GM12878 (cell line): Measurements from ENCODE around the gene NSUN2. TPM values are rescaled to one million over a fixed set of nuclear protein-coding genes. Genes with fewer than 3 reads are reported as not detected.

Experiments
- ATAC-seq: fragments of 200-7000 bp; cut with Tn5 transposase; 3 replicates; pipeline ENCODE4 v1.9.1; 2020; ENCODE audit warnings: mild to moderate bottlenecking, moderate library complexity
- BruUV-seq: library from RNA; stranded (reverse); fragments of 400-500 nt; replicated peaks from 2 replicates; lab custom pipeline; 2021; lab: Mats Ljungman, UMichigan
- CTCF ChIA-PET: fragments of 300-600 bp; sonication (Branson Sonifier 250); formaldehyde crosslinking; extraction: SDS; loops from one replicate; lab custom pipeline; 2021; ENCODE audit warnings: inconsistent platforms; lab: Yijun Ruan, JAX
- POLR2A ChIA-PET: fragments of 350-600 bp; formaldehyde crosslinking; extraction: SDS; loops from one replicate; lab custom pipeline; 2021; ENCODE audit warnings: inconsistent platforms; lab: Charles Lee
- RAD21 ChIA-PET: fragments of 300-600 bp; sonication (Branson Sonifier 250); formaldehyde crosslinking; loops from one replicate; lab custom pipeline; 2023; ENCODE audit warnings: antibody characterized with exemption; ENCODE audit not compliant: unreplicated experiment; lab: Charles Lee
- SMC1A ChIA-PET: fragments of 300-600 bp; sonication (Branson Sonifier 250); formaldehyde crosslinking; loops from one replicate; lab custom pipeline; 2023; ENCODE audit not compliant: unreplicated experiment, uncharacterized antibody; lab: Charles Lee
- DNase-seq: peaks from one replicate; pipeline ENCODE4 v3.0.0-alpha.2; 2011; ENCODE audit warnings: low read depth, low spot score
- FAIRE-seq: peaks from 3 replicates; lab custom pipeline; 2011; peaks lifted over from hg19 to GRCh38; lab: Jason Lieb, UNC
- H2AFZ ChIP-seq: 2 replicates; pipeline ENCODE4 v1.6.0; 2011; ENCODE audit warnings: low read depth, low read length, control low read depth; ENCODE audit not compliant: control insufficient read depth
- H3K27ac ChIP-seq: 2 replicates; pipeline ENCODE4 v1.5.1; 2011; ENCODE audit warnings: control low read depth; ENCODE audit not compliant: control insufficient read depth, insufficient read depth
- H3K27me3 ChIP-seq, 2 experiments: replicated peaks in 1 of 2; 2 replicates each; pipeline versions ENCODE4 v1.6.0 to v1.6.1; 2011; ENCODE audit warnings: low read length in 1 of 2; ENCODE audit not compliant: control insufficient read depth in 2 of 2, insufficient read depth in 2 of 2
- H3K36me3 ChIP-seq, 2 experiments: 2 replicates each; pipeline ENCODE4 v1.5.1; 2011; ENCODE audit warnings: low read length in 1 of 2; ENCODE audit not compliant: control insufficient read depth in 2 of 2, insufficient read depth in 2 of 2
- H3K4me1 ChIP-seq: 2 replicates; pipeline ENCODE4 v1.6.1; 2011; ENCODE audit warnings: mild to moderate bottlenecking, low read length, moderate library complexity, mixed read lengths; ENCODE audit not compliant: control insufficient read depth, insufficient read depth
- H3K4me2 ChIP-seq: 2 replicates; pipeline ENCODE4 v1.6.0; 2011; ENCODE audit warnings: control low read depth; ENCODE audit not compliant: control insufficient read depth, insufficient read depth
- H3K4me3 ChIP-seq: fragments of 200-600 bp; sonication (generic); 2 replicates; pipeline ENCODE4 v1.5.1; 2016
- H3K79me2 ChIP-seq: 2 replicates; pipeline ENCODE4 v1.6.0; 2011; ENCODE audit warnings: low read length; ENCODE audit not compliant: control insufficient read depth, insufficient read depth
- H3K9ac ChIP-seq: 2 replicates; pipeline ENCODE4 v1.8.0; 2011; ENCODE audit warnings: low read length, control low read depth, mixed read lengths; ENCODE audit not compliant: control insufficient read depth, insufficient read depth
- H3K9me3 ChIP-seq: replicated peaks from 3 replicates; pipeline ENCODE4 v1.5.1; 2011; ENCODE audit warnings: mild to moderate bottlenecking, low read length; ENCODE audit not compliant: control insufficient read depth, insufficient read depth
- H4K20me1 ChIP-seq: 2 replicates; pipeline ENCODE4 v1.6.0; 2011; ENCODE audit not compliant: control insufficient read depth, insufficient read depth
- CEBPB ChIP-seq, 2 experiments: fragments of 150-350 bp in 1 of 2; IDR thresholded peaks; 2 replicates each; pipeline ENCODE4 v1.6.1; 2012 to 2014; ENCODE audit warnings: low read depth in 2 of 2, low read length in 2 of 2, borderline replicate concordance in 1 of 2, inconsistent platforms in 1 of 2
- CHD4 ChIP-seq: fragments of 200-600 bp; sonication (generic); IDR thresholded peaks from 2 replicates; pipeline ENCODE4 v1.6.1; 2016; ENCODE audit warnings: mild to moderate bottlenecking
- CREB1 ChIP-seq: IDR thresholded peaks from 2 replicates; pipeline ENCODE4 v1.6.1; 2012; ENCODE audit warnings: low read depth, mild to moderate bottlenecking, inconsistent platforms
- EP300 ChIP-seq, 2 experiments: fragments of 150-350 bp in 1 of 2; IDR thresholded peaks; 2 replicates each; pipeline ENCODE4 v1.6.1; 2011 to 2012; ENCODE audit warnings: low read depth in 2 of 2, low read length in 2 of 2, borderline replicate concordance in 1 of 2, improper control_type of control experiment in 1 of 2, inconsistent platforms in 1 of 2; ENCODE audit not compliant: control insufficient read depth in 1 of 2
- FOXK2 ChIP-seq: fragments of 450-650 bp; IDR thresholded peaks from 2 replicates; pipeline ENCODE4 v1.6.1; 2017; ENCODE audit warnings: mild to moderate bottlenecking, moderate library complexity
- MEF2B ChIP-seq: fragments of 450-650 bp; IDR thresholded peaks from 2 replicates; pipeline ENCODE4 v1.6.1; 2018; ENCODE audit warnings: mild to moderate bottlenecking, moderate library complexity; ENCODE audit not compliant: partially characterized antibody, poor library complexity, severe bottlenecking
- MXI1 ChIP-seq: fragments of 150-350 bp; IDR thresholded peaks from 2 replicates; pipeline ENCODE4 v1.6.1; 2011; ENCODE audit warnings: low read depth, mild to moderate bottlenecking, inconsistent platforms, low read length, improper control_type of control experiment
- NBN ChIP-seq: fragments of 450-650 bp; IDR thresholded peaks from 2 replicates; pipeline ENCODE4 v1.6.1; 2016
- NFIC ChIP-seq: IDR thresholded peaks from 2 replicates; pipeline ENCODE4 v1.6.1; 2012; ENCODE audit warnings: low read depth, mild to moderate bottlenecking, inconsistent platforms, low read length, moderate library complexity
- NKRF ChIP-seq: fragments of 450-650 bp; conservative IDR thresholded peaks from 2 replicates; pipeline ENCODE4 v1.6.1; 2017; ENCODE audit warnings: mild to moderate bottlenecking, moderate library complexity
- RCOR1 ChIP-seq: conservative IDR thresholded peaks from 2 replicates; pipeline ENCODE4 v1.6.1; 2012; ENCODE audit warnings: low read depth, low read length, improper control_type of control experiment
- RELB ChIP-seq: fragments of 450-650 bp; IDR thresholded peaks from 2 replicates; pipeline ENCODE4 v1.6.1; 2017; ENCODE audit warnings: low read depth, mild to moderate bottlenecking, moderate library complexity
- SP1 ChIP-seq: IDR thresholded peaks from one replicate; pipeline ENCODE4 v1.6.1; 2011; ENCODE audit warnings: low read depth, low read length
- WGBS: methylation state at CpG from one replicate; pipeline ENCODE4 v1.1.6; 2016; ENCODE audit warnings: low lambda C conversion rate; ENCODE audit not compliant: insufficient replicate concordance, insufficient coverage; ENCODE audit errors: missing lambda C conversion rate; 5-methylcytosine and 5-hydroxymethylcytosine counted together
- in situ Hi-C: fragments of 300-500 bp; cut with MboI; formaldehyde crosslinking; loops from 9 replicates; pipeline ENCODE4 v1.14.3; 2018; ENCODE audit warnings: mixed read lengths
- intact Hi-C: fragments of 100-400 bp; cut with micrococcal nuclease; formaldehyde crosslinking; loops from one replicate; pipeline ENCODE4 v1.14.2; 2022; ENCODE audit not compliant: unreplicated experiment
- polyA plus RNA-seq, 11 experiments: library from polyadenylated mRNA; depleted of rRNA in 4 of 11; unstranded in 6 of 11; stranded (reverse) in 5 of 11; fragments of >200 nt; fragmentation: Nextera tagmentation in 4 of 11; fragmentation: Illumina TruSeq in 1 of 11; extraction: Ambion mirVana in 4 of 11; extraction: Trizol in 1 of 11; gene quantifications; 1 replicate in 1 of 11; 2 replicates in 10 of 11; pipeline versions ENCODE4 v1.2.1 to v1.2.3, GENCODE V29; 2011 to 2016; ENCODE audit warnings: inconsistent platforms in 2 of 11, missing spikeins in 2 of 11, low read depth in 1 of 11
- total RNA-seq, 4 experiments: library from RNA; depleted of rRNA in 3 of 4; stranded (reverse); fragments of >200 nt in 3 of 4; fragmentation: Illumina TruSeq in 1 of 4; extraction: Trizol in 1 of 4; gene quantifications; 2 replicates each; pipeline versions ENCODE4 v1.2.1 to v1.2.3, GENCODE V29; 2013 to 2021
- TF ChIP-seq, protein P1 (sequence below): IDR thresholded peaks from 2 replicates; pipeline ENCODE4 v1.6.1; 2011; ENCODE audit warnings: mild to moderate bottlenecking, low read depth, low read length, moderate library complexity; ENCODE audit not compliant: insufficient replicate concordance
- TF ChIP-seq, protein P2 (sequence below): IDR thresholded peaks from 2 replicates; pipeline ENCODE4 v1.6.1; 2011; ENCODE audit warnings: borderline replicate concordance, low read depth, mild to moderate bottlenecking, moderate library complexity, mixed read lengths, low read length; ENCODE audit not compliant: insufficient read depth; ENCODE audit errors: extremely low read length

NSUN2 gene
- total and polyA plus RNA-seq, 10 of the 15 experiments (the other 5 are each of a cell fraction or from before 2014, with no cell fraction given) = 8.0 to 112 (median 91.1) TPM

DNA sequence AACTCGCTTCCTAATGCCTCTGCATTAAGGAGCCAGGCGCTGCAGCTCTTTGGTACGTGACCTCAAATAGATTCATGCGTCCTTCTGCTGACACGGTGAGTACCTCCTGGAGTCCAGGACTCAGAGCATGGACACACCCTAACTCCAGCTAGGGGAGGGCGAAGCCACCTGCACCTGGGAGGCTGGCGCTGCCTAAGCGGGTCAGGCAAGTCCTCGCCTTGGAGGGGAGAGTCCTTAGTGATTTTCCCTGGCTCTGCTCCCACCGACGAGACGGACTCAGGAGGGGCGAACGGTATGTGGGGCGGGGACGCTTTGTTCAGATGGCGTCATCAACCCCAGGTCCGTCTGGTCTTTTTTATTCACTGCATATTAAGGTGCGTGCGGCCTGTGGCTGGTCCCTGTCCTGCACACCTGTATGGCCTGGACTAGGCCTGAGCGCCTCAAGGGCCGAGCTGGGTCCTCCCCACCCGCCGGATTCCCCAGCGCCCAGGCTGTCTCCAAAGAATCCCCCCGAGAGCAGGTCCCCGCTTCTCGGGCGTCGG is 50.3 kb downstream of the NSUN2 start:
- intact Hi-C loops = loop anchor here (10.0 kb wide), 1 partner anchor 252 kb away; no protein-coding TSS in a partner anchor
- Histone ChIP-seq H3K27me3 (peaks cover 3 to 4% of the 10 kb centered on the region in 2 experiments; a peak in 3 of 4 replicates), H3K9me3 (no peaks in the 10 kb centered on the region; the same call in 2 of the 3 replicates), H4K20me1 (no peaks in the 10 kb centered on the region), H3K4me1 (no peaks in the 10 kb centered on the region), H3K27ac (no peak overlapping the region), H3K4me2 (no peak overlapping the region), H3K79me2 (no peaks in the 10 kb centered on the region), H3K9ac (no peak overlapping the region), H3K4me3 (no peak overlapping the region), H2AFZ (no peak overlapping the region), H3K36me3 (no peaks in the 10 kb centered on the region)
- ChIA-PET POLR2A (no interaction called here), SMC1A (no interaction called here), CTCF (interaction anchor here (0.7 kb wide), 1 partner anchor 1187 kb away, joined by 3 read pairs; no protein-coding TSS in a partner anchor), RAD21 (interaction anchor here (1.6 kb wide), 1 partner anchor 98 kb away, joined by 3 read pairs; no protein-coding TSS in a partner anchor)
- in situ Hi-C loops = loop anchor here (25.0 kb wide), 1 partner anchor 1095 kb away; no protein-coding TSS in a partner anchor
- WGBS = 62% methylated on average over 30 of the region's 30 CpGs
- BruUV-seq = no TSS peak
- FAIRE-seq (no peak), DNase-seq (no peak), ATAC-seq (no peak)
- TF ChIP-seq RELB (no peak), MXI1 (no peak), EP300 (IDR thresholded peaks at IDR 0.05; ENCODE audit: borderline replicate concordance in 1 of 2, control insufficient read depth in 1 of 2, low read depth in 2 of 2, low read length in 2 of 2) (no peak), RCOR1 (no peak), CEBPB (IDR thresholded peaks at IDR 0.05; ENCODE audit: borderline replicate concordance in 1 of 2, low read depth in 2 of 2, low read length in 2 of 2) (no peak), CREB1 (no peak), FOXK2 (no peak), SP1 (no peak), CHD4 (no peak), MEF2B (no peak), NKRF (no peak), NBN (no peak), NFIC (no peak)
- TF ChIP-seq, protein P1, sequence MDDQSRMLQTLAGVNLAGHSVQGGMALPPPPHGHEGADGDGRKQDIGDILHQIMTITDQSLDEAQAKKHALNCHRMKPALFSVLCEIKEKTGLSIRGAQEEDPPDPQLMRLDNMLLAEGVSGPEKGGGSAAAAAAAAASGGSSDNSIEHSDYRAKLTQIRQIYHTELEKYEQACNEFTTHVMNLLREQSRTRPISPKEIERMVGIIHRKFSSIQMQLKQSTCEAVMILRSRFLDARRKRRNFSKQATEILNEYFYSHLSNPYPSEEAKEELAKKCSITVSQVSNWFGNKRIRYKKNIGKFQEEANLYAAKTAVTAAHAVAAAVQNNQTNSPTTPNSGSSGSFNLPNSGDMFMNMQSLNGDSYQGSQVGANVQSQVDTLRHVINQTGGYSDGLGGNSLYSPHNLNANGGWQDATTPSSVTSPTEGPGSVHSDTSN = no peak
- TF ChIP-seq, protein P2, sequence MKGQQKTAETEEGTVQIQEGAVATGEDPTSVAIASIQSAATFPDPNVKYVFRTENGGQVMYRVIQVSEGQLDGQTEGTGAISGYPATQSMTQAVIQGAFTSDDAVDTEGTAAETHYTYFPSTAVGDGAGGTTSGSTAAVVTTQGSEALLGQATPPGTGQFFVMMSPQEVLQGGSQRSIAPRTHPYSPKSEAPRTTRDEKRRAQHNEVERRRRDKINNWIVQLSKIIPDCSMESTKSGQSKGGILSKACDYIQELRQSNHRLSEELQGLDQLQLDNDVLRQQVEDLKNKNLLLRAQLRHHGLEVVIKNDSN = no peak
